Thymus (tissue), 11 donors: ENCODE measurements around the gene DDX59. TPM values are rescaled to one million over a fixed set of nuclear protein-coding genes. Genes with fewer than 3 reads are reported as not detected.
"Not testable (repeated sequence)": the region's sequence is repeated elsewhere in the genome, so short reads cannot be mapped to it uniquely, and the experiment has no call there.

Source experiments
- DNase-seq, 9 donors: peaks; one replicate each; pipeline ENCODE4 v3.0.0-alpha.2; 2013; ENCODE audit warnings: low spot score in 9 of 9, low read depth in 6 of 9, missing footprints in 1 of 9
- H3K27ac ChIP-seq, 2 donors: one replicate each; pipeline ENCODE4 v1.5.1; 2013; ENCODE audit warnings: control low read depth in 1 of 2, low read depth in 1 of 2, low read length in 1 of 2, mild to moderate bottlenecking in 1 of 2, moderate library complexity in 1 of 2
- H3K27me3 ChIP-seq, 2 donors: one replicate each; pipeline ENCODE4 v1.5.1; 2013; ENCODE audit warnings: low read length in 1 of 2; ENCODE audit not compliant: control insufficient read depth in 2 of 2, insufficient read depth in 1 of 2
- H3K36me3 ChIP-seq, 2 donors: one replicate each; pipeline ENCODE4 v1.5.1; 2013; ENCODE audit warnings: low read length in 1 of 2, mild to moderate bottlenecking in 1 of 2, moderate library complexity in 1 of 2; ENCODE audit not compliant: control insufficient read depth in 2 of 2, insufficient read depth in 2 of 2
- H3K4me1 ChIP-seq, 2 donors: one replicate each; pipeline ENCODE4 v1.5.1; 2013; ENCODE audit warnings: low read length in 2 of 2; ENCODE audit not compliant: control insufficient read depth in 2 of 2, insufficient read depth in 2 of 2
- H3K4me3 ChIP-seq, 2 donors: one replicate each; pipeline ENCODE4 v1.5.1; 2013; ENCODE audit warnings: low read length in 2 of 2, control low read depth in 1 of 2, mild to moderate bottlenecking in 1 of 2
- H3K9me3 ChIP-seq, 2 donors: one replicate each; pipeline ENCODE4 v1.5.1; 2013; ENCODE audit warnings: low read length in 1 of 2, mild to moderate bottlenecking in 1 of 2; ENCODE audit not compliant: control insufficient read depth in 2 of 2, insufficient read depth in 1 of 2
- WGBS: extraction: QIAGEN DNeasy Blood & Tissue Kit; methylation state at CpG from one replicate; pipeline ENCODE4 v1.1.7; 2013; 5-methylcytosine and 5-hydroxymethylcytosine counted together
- polyA plus RNA-seq: library from polyadenylated mRNA; stranded (reverse); fragments of 200-250 nt; gene quantifications from one replicate; pipeline ENCODE4 v1.2.3, GENCODE V29; 2013
- total RNA-seq: library from RNA; stranded (reverse); fragments of 120-200 nt; gene quantifications from one replicate; pipeline ENCODE4 v1.2.4, GENCODE V29; 2013
- donor health status: healthy.

Gene DDX59
- total and polyA plus RNA-seq, 2 donors, result 28.8 to 54.0 TPM

DNA sequence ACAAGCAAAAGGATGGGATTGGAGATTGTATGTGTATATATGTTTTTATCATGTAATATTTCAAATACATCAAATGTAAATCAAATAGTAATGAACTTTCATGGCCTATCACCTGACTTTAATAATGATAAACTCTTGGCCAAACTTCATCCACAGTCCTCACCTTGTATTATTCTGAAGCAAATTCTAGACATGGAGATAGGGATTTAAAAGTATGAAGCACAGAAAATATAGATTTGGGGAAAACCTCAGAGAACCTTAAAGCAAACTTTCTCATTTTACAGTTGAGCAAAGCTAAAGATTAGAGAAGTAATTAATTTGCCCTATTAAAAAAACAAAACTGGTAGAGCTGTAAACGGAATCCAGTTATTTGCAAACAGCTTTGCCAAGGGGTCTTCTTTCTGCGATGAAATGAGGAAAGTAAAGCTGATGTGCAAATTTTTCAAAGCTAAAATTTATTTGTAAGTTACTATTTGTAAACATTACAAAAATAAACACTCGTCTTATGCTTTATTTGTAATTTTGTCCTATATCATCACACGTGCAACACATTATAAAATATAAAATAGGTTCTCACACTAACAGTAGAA lies 29.2 kb downstream of the DDX59 start:
- H3K9me3 ChIP-seq, result no peaks in the 10 kb centered on the region
- DNase-seq, result no peak
- H3K36me3 ChIP-seq, result peaks cover 0 to 14% of the 10 kb centered on the region in 2 donors
- H3K4me3 ChIP-seq, result no peak overlapping the region
- H3K27ac ChIP-seq, result no peak overlapping the region
- no peaks in the 10 kb centered on the region for H3K27me3 ChIP-seq
- no peaks in the 10 kb centered on the region for H3K4me1 ChIP-seq
- 98% methylated on average over 4 of the region's 4 CpGs for WGBS

DNA sequence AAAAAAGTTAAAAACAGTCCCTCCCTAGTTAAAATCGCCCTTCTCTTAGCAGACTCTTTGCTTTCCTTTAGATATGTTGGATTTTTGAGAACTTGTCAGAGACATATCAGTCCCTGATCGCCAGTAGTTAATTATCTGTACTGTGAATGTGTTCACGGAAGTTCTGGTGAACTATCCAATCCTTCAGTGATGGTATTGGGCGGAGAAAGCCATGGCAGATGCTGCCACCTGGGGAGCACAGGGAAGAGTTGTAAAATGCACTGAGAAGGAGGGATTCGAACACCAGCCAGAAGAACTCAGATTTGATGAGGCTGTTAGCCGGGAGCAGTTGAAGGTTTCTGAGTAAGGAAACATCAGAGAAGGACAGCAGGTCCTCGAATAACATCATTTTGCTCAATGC lies 31.6 kb downstream of the DDX59 start:
- H3K9me3 ChIP-seq, result no peaks in the 10 kb centered on the region
- WGBS, result 98% methylated on average over 7 of the region's 7 CpGs
- DNase-seq, result no peak

GRCh38 chr1:200636681-200637080 lies 33.0 kb downstream of the DDX59 start:
- H3K27me3 ChIP-seq, result no peaks in the 10 kb centered on the region
- no peak overlapping the region for H3K27ac ChIP-seq
- no peak overlapping the region for H3K4me3 ChIP-seq
- no peak for DNase-seq
- over 99% methylated on average over 2 of the region's 2 CpGs for whole genome bisulfite sequencing
- no peaks in the 10 kb centered on the region for H3K9me3 ChIP-seq
- peaks cover 0 to 6% of the 10 kb centered on the region in 2 donors for H3K36me3 ChIP-seq
- no peaks in the 10 kb centered on the region for H3K4me1 ChIP-seq

More for the DNA sequence above, 31.6 kb downstream of the DDX59 start:
- H3K27me3 ChIP-seq, result no peaks in the 10 kb centered on the region
- no peak overlapping the region for H3K27ac ChIP-seq
- H3K4me1 ChIP-seq, result no peaks in the 10 kb centered on the region
- H3K36me3 ChIP-seq, result peaks cover 0 to 10% of the 10 kb centered on the region in 2 donors
- no peak overlapping the region for H3K4me3 ChIP-seq

DNA sequence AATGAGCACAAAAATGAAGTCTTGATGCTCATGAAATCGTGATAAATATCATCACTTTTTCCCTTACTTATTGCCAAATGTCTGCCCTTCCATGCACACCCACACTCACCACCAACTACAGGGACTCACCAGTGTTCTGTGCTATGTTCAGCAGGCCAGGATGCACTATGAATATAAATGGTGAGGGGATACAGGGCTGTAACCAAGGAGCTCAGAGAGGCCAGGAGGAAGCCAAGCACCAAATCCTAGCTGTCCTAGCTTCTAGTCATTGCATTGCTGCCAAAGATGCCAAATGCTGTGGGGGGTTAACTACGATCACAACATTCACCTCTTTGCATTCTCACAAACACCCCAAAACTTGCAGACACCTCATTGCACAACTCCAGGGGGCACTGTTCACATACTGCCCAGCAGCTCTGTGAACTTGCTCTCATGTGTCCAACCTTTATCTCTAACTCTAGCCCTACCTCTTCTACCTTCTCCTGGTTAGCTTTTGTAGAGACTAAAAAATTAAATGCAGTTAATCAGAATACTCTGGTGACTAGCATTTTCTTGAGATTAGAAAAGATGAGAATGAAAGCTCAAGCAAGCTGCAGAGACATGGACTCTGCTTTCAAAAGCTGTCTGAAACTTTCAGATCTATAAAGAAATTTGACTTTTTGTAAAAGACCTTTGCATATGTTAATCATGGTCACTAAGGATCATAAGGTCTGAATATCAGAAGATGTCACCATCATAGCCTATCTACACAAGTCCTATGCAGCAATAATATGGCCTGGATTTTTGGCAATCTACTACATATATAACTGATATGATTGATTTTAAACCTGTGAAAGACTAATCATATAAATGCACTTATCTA lies 35.2 kb downstream of the DDX59 start:
- Histone ChIP-seq H3K4me3 (no peak overlapping the region), H3K36me3 (no peaks in the 10 kb centered on the region), H3K27ac (no peak overlapping the region), H3K9me3 (no peaks in the 10 kb centered on the region), H3K27me3 (no peaks in the 10 kb centered on the region), H3K4me1 (no peaks in the 10 kb centered on the region)
- WGBS, result 49% methylated on average over 2 of the region's 2 CpGs
- DNase-seq, result no peak

GRCh38 chr1:200631375-200631774 lies 38.3 kb downstream of the DDX59 start:
- H3K27ac ChIP-seq, result no peak overlapping the region
- H3K9me3 ChIP-seq, result no peaks in the 10 kb centered on the region
- H3K27me3 ChIP-seq, result no peaks in the 10 kb centered on the region
- H3K36me3 ChIP-seq, result no peaks in the 10 kb centered on the region
- H3K4me1 ChIP-seq, result peaks cover 0 to 8% of the 10 kb centered on the region in 2 donors
- H3K4me3 ChIP-seq, result no peak overlapping the region
- no peak for DNase-seq
- WGBS, result 99% methylated on average over 1 of the region's 1 CpG

DNA sequence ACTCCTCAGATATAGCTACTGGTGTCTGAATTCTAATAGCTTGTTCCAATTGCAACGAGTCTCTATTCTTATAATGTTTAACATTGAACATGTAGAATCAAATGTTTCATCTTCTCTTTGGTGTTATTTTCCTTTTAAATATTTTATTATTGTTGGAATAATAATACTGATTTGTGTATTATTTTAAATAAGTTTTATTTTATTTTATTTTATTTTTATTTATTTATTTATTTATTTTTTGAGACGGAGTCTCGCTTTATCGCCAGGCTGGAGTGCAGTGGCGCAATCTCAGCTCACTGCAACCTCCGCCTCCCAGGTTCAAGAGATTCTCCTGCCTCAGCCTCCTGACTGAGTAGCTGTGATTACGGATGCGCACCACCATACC lies 39.2 kb downstream of the DDX59 start:
- H3K4me1 ChIP-seq, H3K27ac ChIP-seq, H3K4me3 ChIP-seq, H3K36me3 ChIP-seq, DNase-seq, H3K27me3 ChIP-seq, H3K9me3 ChIP-seq: not testable (repeated sequence)
- WGBS, result 99% methylated on average over 8 of the region's 8 CpGs

GRCh38 chr1:200629876-200630514 lies 39.7 kb downstream of the DDX59 start:
- DNase-seq, result no peak
- no peaks in the 10 kb centered on the region for H3K9me3 ChIP-seq
- H3K4me3 ChIP-seq, result no peak overlapping the region
- peaks cover 0 to 8% of the 10 kb centered on the region in 2 donors for H3K4me1 ChIP-seq
- H3K27me3 ChIP-seq, result no peaks in the 10 kb centered on the region
- H3K27ac ChIP-seq, result no peak overlapping the region
- WGBS, result 92% methylated on average over 9 of the region's 9 CpGs
- H3K36me3 ChIP-seq, result no peaks in the 10 kb centered on the region

DNA sequence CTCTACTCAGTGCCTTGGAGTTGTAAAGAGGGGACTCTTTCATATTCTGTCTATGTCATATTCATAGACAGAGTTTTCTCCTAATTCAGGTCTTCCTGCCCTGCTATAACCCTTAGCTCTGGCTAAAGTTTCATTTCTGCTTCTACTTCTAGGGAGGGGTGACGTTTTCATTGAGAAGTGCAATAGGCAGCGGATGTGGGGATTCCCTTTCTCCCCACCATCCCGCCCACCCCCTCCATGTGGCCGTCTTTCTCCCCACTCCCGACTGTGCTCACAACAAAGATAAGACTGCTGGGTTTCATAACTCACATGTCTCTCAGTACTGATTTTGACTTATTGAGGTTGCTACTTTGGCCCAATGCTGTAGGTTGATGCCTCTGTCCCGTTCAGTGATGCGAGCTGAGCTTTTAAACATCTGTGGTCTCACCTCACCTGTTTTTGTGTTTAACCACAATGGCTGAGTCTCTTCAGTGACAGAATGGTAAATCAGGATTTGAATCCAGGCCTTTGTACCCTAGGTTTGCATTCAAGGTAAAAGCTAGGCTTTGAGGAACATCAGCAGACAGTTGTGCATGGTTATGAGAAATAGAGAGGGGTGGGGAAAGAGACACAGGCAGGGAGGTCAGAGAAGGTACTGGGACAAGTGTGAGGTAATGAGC lies 41.4 kb downstream of the DDX59 start:
- no peaks in the 10 kb centered on the region for H3K36me3 ChIP-seq
- H3K9me3 ChIP-seq, result no peaks in the 10 kb centered on the region
- DNase-seq, result peak in 1 of 9 donors; percentile 34
- peaks cover 0 to 8% of the 10 kb centered on the region in 2 donors for H3K4me1 ChIP-seq
- peak overlapping the region in 1 of 2 donors; percentile 15 for H3K27ac ChIP-seq
- no peaks in the 10 kb centered on the region for H3K27me3 ChIP-seq
- H3K4me3 ChIP-seq, result no peak overlapping the region
- 87% methylated on average over 7 of the region's 7 CpGs for WGBS
